Fibroblast of lung (primary cell): ENCODE measurements around the gene TC2N.

Experiments
- EZH2 ChIP-seq: IDR thresholded peaks from 2 replicates; pipeline ENCODE4 v1.5.1; 2012; ENCODE audit warnings: low read length, control low read depth, mild to moderate bottlenecking; ENCODE audit errors: missing control alignments
- TF ChIP-seq, protein P1 (sequence below), 2 donors: IDR thresholded peaks in 1 of 2; conservative IDR thresholded peaks in 1 of 2; 1 replicate in 1 of 2; 2 replicates in 1 of 2; pipeline ENCODE4 v1.5.1; 2011 to 2012; ENCODE audit warnings: low read length in 2 of 2, control low read depth in 1 of 2, inconsistent platforms in 1 of 2, low read depth in 1 of 2, mild to moderate bottlenecking in 1 of 2

DNA sequence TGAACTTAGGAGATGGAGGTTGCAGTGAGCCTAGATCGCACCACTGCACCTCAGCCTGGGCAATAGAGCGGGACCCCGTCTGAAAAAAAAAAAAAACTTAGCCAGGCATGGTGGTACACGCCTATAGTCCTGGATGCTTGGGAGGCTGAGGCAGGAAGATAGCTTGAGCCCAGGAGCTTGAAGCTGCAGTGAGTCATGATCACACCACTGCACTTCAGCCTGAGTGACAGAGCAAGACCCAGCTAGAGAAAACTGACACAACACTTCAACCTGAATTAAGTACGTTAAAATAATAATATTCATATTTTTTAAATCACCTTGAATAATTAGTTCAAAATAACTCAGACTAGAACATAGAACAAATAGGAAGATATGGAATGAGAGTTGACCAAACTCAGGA is 129.7 kb downstream of the TC2N start:
- TF ChIP-seq, protein P1, sequence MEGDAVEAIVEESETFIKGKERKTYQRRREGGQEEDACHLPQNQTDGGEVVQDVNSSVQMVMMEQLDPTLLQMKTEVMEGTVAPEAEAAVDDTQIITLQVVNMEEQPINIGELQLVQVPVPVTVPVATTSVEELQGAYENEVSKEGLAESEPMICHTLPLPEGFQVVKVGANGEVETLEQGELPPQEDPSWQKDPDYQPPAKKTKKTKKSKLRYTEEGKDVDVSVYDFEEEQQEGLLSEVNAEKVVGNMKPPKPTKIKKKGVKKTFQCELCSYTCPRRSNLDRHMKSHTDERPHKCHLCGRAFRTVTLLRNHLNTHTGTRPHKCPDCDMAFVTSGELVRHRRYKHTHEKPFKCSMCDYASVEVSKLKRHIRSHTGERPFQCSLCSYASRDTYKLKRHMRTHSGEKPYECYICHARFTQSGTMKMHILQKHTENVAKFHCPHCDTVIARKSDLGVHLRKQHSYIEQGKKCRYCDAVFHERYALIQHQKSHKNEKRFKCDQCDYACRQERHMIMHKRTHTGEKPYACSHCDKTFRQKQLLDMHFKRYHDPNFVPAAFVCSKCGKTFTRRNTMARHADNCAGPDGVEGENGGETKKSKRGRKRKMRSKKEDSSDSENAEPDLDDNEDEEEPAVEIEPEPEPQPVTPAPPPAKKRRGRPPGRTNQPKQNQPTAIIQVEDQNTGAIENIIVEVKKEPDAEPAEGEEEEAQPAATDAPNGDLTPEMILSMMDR (conservative IDR thresholded peaks at IDR 0.05 in 1 of 2, IDR thresholded peaks at IDR 0.05 in 1 of 2; ENCODE audit: low read depth in 1 of 2, low read length in 2 of 2) = no peak
- no peak for TF ChIP-seq EZH2
